MM.1S (cell line): ENCODE results near the gene LDLRAD4.

Experiments used
- EZH2 ChIP-seq: fragments of 300-600 bp; sonication (generic); optimal IDR thresholded peaks from 2 replicates; pipeline ENCODE3; 2017; ENCODE audit warnings: low read depth, mild to moderate bottlenecking, antibody characterized with exemption, low read length, mixed read lengths
- EZH2phosphoT487 ChIP-seq: fragments of 300-600 bp; sonication (generic); IDR thresholded peaks from 2 replicates; pipeline ENCODE4 v1.6.1; 2018; ENCODE audit warnings: antibody characterized with exemption, low read length
- TF ChIP-seq, protein P1 (sequence below): fragments of 300-600 bp; sonication (generic); IDR thresholded peaks from 2 replicates; pipeline ENCODE4 v1.5.1; 2016; ENCODE audit warnings: antibody characterized with exemption, low read length, mixed read lengths

DNA sequence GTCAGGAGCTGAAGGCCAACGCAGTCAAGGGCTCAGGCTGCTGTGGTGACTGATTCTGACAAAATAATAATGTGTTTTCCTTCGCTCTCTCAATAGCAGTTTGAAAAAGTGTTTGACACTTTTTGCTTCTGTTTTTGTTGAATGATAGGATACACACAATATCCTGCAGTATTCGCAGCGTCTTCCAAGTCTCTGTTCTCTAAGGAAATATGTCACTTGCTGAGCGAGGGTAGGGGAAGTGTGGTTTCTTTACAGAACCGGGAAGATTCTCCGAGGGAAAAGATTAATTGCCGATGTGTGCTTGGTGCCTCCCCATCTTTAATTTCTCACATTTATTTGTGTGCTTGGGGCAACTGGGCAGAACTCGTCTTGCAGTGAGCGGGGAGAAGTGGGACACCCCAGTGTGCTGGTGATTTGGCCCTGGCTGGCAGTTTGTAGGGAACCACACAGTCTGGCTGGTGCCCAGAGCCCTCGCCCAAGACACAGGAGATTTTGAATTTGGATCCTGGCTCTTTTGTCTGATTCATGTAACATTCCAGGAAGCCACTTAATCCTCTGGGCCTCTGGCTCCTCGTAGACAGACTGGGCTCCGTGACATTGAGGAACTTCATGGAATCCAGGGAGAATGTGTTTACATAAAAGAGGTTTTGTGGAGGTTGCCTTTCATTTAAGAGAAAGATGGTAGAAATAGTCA is 169.4 kb downstream of the LDLRAD4 start:
- TF ChIP-seq, protein P1, sequence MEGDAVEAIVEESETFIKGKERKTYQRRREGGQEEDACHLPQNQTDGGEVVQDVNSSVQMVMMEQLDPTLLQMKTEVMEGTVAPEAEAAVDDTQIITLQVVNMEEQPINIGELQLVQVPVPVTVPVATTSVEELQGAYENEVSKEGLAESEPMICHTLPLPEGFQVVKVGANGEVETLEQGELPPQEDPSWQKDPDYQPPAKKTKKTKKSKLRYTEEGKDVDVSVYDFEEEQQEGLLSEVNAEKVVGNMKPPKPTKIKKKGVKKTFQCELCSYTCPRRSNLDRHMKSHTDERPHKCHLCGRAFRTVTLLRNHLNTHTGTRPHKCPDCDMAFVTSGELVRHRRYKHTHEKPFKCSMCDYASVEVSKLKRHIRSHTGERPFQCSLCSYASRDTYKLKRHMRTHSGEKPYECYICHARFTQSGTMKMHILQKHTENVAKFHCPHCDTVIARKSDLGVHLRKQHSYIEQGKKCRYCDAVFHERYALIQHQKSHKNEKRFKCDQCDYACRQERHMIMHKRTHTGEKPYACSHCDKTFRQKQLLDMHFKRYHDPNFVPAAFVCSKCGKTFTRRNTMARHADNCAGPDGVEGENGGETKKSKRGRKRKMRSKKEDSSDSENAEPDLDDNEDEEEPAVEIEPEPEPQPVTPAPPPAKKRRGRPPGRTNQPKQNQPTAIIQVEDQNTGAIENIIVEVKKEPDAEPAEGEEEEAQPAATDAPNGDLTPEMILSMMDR, result no peak
- TF ChIP-seq EZH2phosphoT487, result no peak
- TF ChIP-seq EZH2, result no peak
